ENCODE data around the gene PARD3.
A peak's percentile ranks its signal among the peaks of the same experiment; 100 is the strongest.

The PARD3 gene

GRCh38 chr10:34792881-34793280 is 22.2 kb downstream of the PARD3 start:
- Mint-ChIP-seq H3K27ac (no peak overlapping the region), H3K9me3 (no peaks in the 10 kb centered on the region)

GRCh38 chr10:34791947-34792346 is 23.1 kb downstream of the PARD3 start:
- no peak overlapping the region for H3K4me3 Mint-ChIP-seq
- H3K9me3 Mint-ChIP-seq = no peaks in the 10 kb centered on the region
- no peaks in the 10 kb centered on the region for H3K36me3 Mint-ChIP-seq
- peak overlapping the region; percentile 53 for H3K27ac Mint-ChIP-seq
- H3K27me3 Mint-ChIP-seq = no peaks in the 10 kb centered on the region
- no peaks in the 10 kb centered on the region for H3K4me1 Mint-ChIP-seq

More at GRCh38 chr10:34792881-34793280, 22.2 kb downstream of the PARD3 start:
- no peaks in the 10 kb centered on the region for H3K27me3 Mint-ChIP-seq
- no peaks in the 10 kb centered on the region for H3K4me1 Mint-ChIP-seq
- H3K4me3 Mint-ChIP-seq = no peak overlapping the region
- no peaks in the 10 kb centered on the region for H3K36me3 Mint-ChIP-seq

- Mint-ChIP-seq H3K36me3 (no peaks in the 10 kb centered on the region), H3K4me1 (no peaks in the 10 kb centered on the region), H3K27me3 (no peaks in the 10 kb centered on the region), H3K4me3 (no peak overlapping the region), H3K27ac (no peak overlapping the region), H3K9me3 (no peaks in the 10 kb centered on the region)
Observed at GRCh38 chr10:34791228-34791627, 23.9 kb downstream of the PARD3 start.

GRCh38 chr10:34789966-34790506 is 25.1 kb downstream of the PARD3 start:
- Mint-ChIP-seq H3K27ac (no peak overlapping the region), H3K4me3 (no peak overlapping the region), H3K9me3 (no peaks in the 10 kb centered on the region), H3K4me1 (no peaks in the 10 kb centered on the region), H3K36me3 (no peaks in the 10 kb centered on the region), H3K27me3 (no peaks in the 10 kb centered on the region)

- H3K27ac Mint-ChIP-seq = no peak overlapping the region
- H3K36me3 Mint-ChIP-seq = no peaks in the 10 kb centered on the region
Observed at GRCh38 chr10:34786464-34786863, 28.6 kb downstream of the PARD3 start.

GRCh38 chr10:34781711-34782110 is 33.4 kb downstream of the PARD3 start:
- Mint-ChIP-seq H3K36me3 (no peaks in the 10 kb centered on the region), H3K4me1 (peaks cover 6% of the 10 kb centered on the region), H3K9me3 (no peaks in the 10 kb centered on the region)

More at GRCh38 chr10:34786464-34786863, 28.6 kb downstream of the PARD3 start:
- Mint-ChIP-seq H3K9me3 (no peaks in the 10 kb centered on the region), H3K4me1 (no peaks in the 10 kb centered on the region), H3K4me3 (no peak overlapping the region), H3K27me3 (peaks cover 6% of the 10 kb centered on the region)

GRCh38 chr10:34780818-34781380 is 34.2 kb downstream of the PARD3 start:
- Mint-ChIP-seq H3K4me3 (no peak overlapping the region), H3K9me3 (no peaks in the 10 kb centered on the region), H3K4me1 (peaks cover 6% of the 10 kb centered on the region), H3K27me3 (peaks cover 16% of the 10 kb centered on the region), H3K27ac (no peak overlapping the region), H3K36me3 (no peaks in the 10 kb centered on the region)

More at GRCh38 chr10:34781711-34782110, 33.4 kb downstream of the PARD3 start:
- Mint-ChIP-seq H3K27ac (no peak overlapping the region), H3K27me3 (peaks cover 14% of the 10 kb centered on the region), H3K4me3 (no peak overlapping the region)

- no peaks in the 10 kb centered on the region for H3K9me3 Mint-ChIP-seq
Observed at GRCh38 chr10:34778237-34778636, 36.9 kb downstream of the PARD3 start.

GRCh38 chr10:34776090-34776690 is 38.9 kb downstream of the PARD3 start:
- Mint-ChIP-seq H3K4me3 (no peak overlapping the region), H3K27ac (no peak overlapping the region), H3K4me1 (peaks cover 6% of the 10 kb centered on the region), H3K9me3 (no peaks in the 10 kb centered on the region), H3K36me3 (no peaks in the 10 kb centered on the region), H3K27me3 (peaks cover 10% of the 10 kb centered on the region)

More at GRCh38 chr10:34778237-34778636, 36.9 kb downstream of the PARD3 start:
- no peak overlapping the region for H3K4me3 Mint-ChIP-seq
- peaks cover 6% of the 10 kb centered on the region for H3K4me1 Mint-ChIP-seq
- H3K27me3 Mint-ChIP-seq = peaks cover 17% of the 10 kb centered on the region
- H3K27ac Mint-ChIP-seq = no peak overlapping the region
- H3K36me3 Mint-ChIP-seq = no peaks in the 10 kb centered on the region

- Mint-ChIP-seq H3K36me3 (no peaks in the 10 kb centered on the region), H3K27ac (no peak overlapping the region), H3K4me3 (no peak overlapping the region), H3K9me3 (no peaks in the 10 kb centered on the region), H3K4me1 (no peaks in the 10 kb centered on the region), H3K27me3 (peaks cover 5% of the 10 kb centered on the region)
Observed at GRCh38 chr10:34775044-34775637, 40.0 kb downstream of the PARD3 start.

- Mint-ChIP-seq H3K27ac (no peak overlapping the region), H3K36me3 (no peaks in the 10 kb centered on the region), H3K4me3 (no peak overlapping the region), H3K9me3 (no peaks in the 10 kb centered on the region), H3K27me3 (peaks cover 7% of the 10 kb centered on the region), H3K4me1 (no peaks in the 10 kb centered on the region)
Observed at GRCh38 chr10:34773636-34774630, 41.2 kb downstream of the PARD3 start.

- H3K27me3 Mint-ChIP-seq = peaks cover 7% of the 10 kb centered on the region
- no peaks in the 10 kb centered on the region for H3K4me1 Mint-ChIP-seq
Observed at GRCh38 chr10:34771525-34771924, 43.6 kb downstream of the PARD3 start.

GRCh38 chr10:34771106-34771505 is 44.0 kb downstream of the PARD3 start:
- H3K36me3 Mint-ChIP-seq = no peaks in the 10 kb centered on the region

More at GRCh38 chr10:34771525-34771924, 43.6 kb downstream of the PARD3 start:
- H3K27ac Mint-ChIP-seq = no peak overlapping the region
- no peaks in the 10 kb centered on the region for H3K9me3 Mint-ChIP-seq
- no peaks in the 10 kb centered on the region for H3K36me3 Mint-ChIP-seq
- no peak overlapping the region for H3K4me3 Mint-ChIP-seq

GRCh38 chr10:34769899-34770298 is 45.2 kb downstream of the PARD3 start:
- Mint-ChIP-seq H3K9me3 (no peaks in the 10 kb centered on the region), H3K36me3 (no peaks in the 10 kb centered on the region), H3K27me3 (peaks cover 5% of the 10 kb centered on the region), H3K4me3 (no peak overlapping the region), H3K4me1 (no peaks in the 10 kb centered on the region), H3K27ac (no peak overlapping the region)

More at GRCh38 chr10:34771106-34771505, 44.0 kb downstream of the PARD3 start:
- Mint-ChIP-seq H3K4me1 (no peaks in the 10 kb centered on the region), H3K4me3 (no peak overlapping the region), H3K27me3 (peaks cover 6% of the 10 kb centered on the region), H3K9me3 (no peaks in the 10 kb centered on the region), H3K27ac (no peak overlapping the region)

GRCh38 chr10:34768972-34769330 is 46.1 kb downstream of the PARD3 start:
- Mint-ChIP-seq H3K27me3 (peaks cover 5% of the 10 kb centered on the region), H3K9me3 (no peaks in the 10 kb centered on the region), H3K4me1 (no peaks in the 10 kb centered on the region), H3K4me3 (no peak overlapping the region), H3K27ac (no peak overlapping the region), H3K36me3 (no peaks in the 10 kb centered on the region)
